Measurements from ENCODE around the gene PARD3B.

DNA sequence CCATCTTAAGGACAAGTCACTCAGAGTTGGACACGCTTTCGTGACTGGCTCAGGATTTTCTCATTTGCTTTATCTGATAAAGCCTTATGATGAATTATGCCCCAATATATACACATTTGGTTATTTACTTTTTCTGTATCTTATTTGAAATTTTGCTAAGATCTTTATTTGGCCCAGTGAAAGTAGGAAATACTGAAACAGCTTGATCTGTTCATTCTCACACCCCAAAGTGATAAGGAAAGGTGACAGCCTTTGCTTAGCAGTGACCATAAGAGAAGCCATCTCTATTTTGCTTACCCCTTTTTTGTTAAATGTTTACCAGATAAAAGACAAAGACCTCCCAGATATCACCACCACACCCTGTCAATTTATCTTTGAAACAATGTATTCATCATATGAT lies 428.3 kb downstream of the PARD3B start:
- TF ChIP-seq CTCF (conservative IDR thresholded peaks at IDR 0.05; ENCODE audit: low read depth, low read length) (no peak), POLR2A (IDR thresholded peaks at IDR 0.05; ENCODE audit: low read depth, low read length) (no peak), RCOR1 (IDR thresholded peaks at IDR 0.05; ENCODE audit: insufficient replicate concordance, low read length) (no peak), CEBPB (IDR thresholded peaks at IDR 0.05; ENCODE audit: low read depth, low read length) (no peak), RAD21 (IDR thresholded peaks at IDR 0.05; ENCODE audit: low read length) (no peak), RFX5 (IDR thresholded peaks at IDR 0.05; ENCODE audit: low read depth, low read length) (no peak), NFE2L2 (IDR thresholded peaks at IDR 0.05; ENCODE audit: low read depth, low read length) (no peak), MXI1 (IDR thresholded peaks at IDR 0.05; ENCODE audit: borderline replicate concordance, low read depth, low read length) (no peak), BHLHE40 (IDR thresholded peaks at IDR 0.05; ENCODE audit: low read depth, low read length) (no peak)
